ENCODE data around the gene SYNGR1.
"Not testable (repeated sequence)": the region's sequence is repeated elsewhere in the genome, so short reads cannot be mapped to it uniquely, and the experiment has no call there.

The SYNGR1 gene

GRCh38 chr22:39317084-39317774, 32.6 kb upstream of the SYNGR1 start:
- peak; percentile 57 for DNase-seq

GRCh38 chr22:39317775-39318506, 31.9 kb upstream of the SYNGR1 start:
- peak; percentile 58 for DNase-seq

GRCh38 chr22:39318507-39319283, 31.1 kb upstream of the SYNGR1 start:
- DNase-seq: no peak

- DNase-seq: peak; percentile 98
These were observed 30.3 kb upstream of the SYNGR1 start, which contains the start of gene RPL3 for GRCh38 chr22:39319284-39320022. TSS of gene RPL3 (minus strand) at chr22:39319623. CDS start at chr22:39319597, 26 bp downstream.

- DNase-seq: not testable (repeated sequence)
These were observed 29.2 kb upstream of the SYNGR1 start for GRCh38 chr22:39320616-39321029.

- DNase-seq: peak; percentile 68
These were observed 24.3 kb upstream of the SYNGR1 start for GRCh38 chr22:39325392-39325932.

GRCh38 chr22:39327995-39328754, 21.6 kb upstream of the SYNGR1 start:
- no peak for DNase-seq

GRCh38 chr22:39330553-39330952, 19.2 kb upstream of the SYNGR1 start:
- DNase-seq: not testable (repeated sequence)

- no peak for DNase-seq
These were observed 17.2 kb upstream of the SYNGR1 start for GRCh38 chr22:39332441-39333064.

- no peak for DNase-seq
These were observed 13.4 kb upstream of the SYNGR1 start for GRCh38 chr22:39336411-39336810.

- DNase-seq: peak; percentile 74
These were observed 10.0 kb upstream of the SYNGR1 start for GRCh38 chr22:39339775-39340174.

GRCh38 chr22:39341179-39341578, 8.6 kb upstream of the SYNGR1 start:
- DNase-seq: no peak

GRCh38 chr22:39343259-39344045, 6.3 kb upstream of the SYNGR1 start:
- peak; percentile 62 for DNase-seq

- no peak for DNase-seq
These were observed 5.8 kb upstream of the SYNGR1 start for GRCh38 chr22:39344046-39344390.

GRCh38 chr22:39345231-39345630, 4.6 kb upstream of the SYNGR1 start:
- DNase-seq: no peak

GRCh38 chr22:39348909-39349505, 784 bp upstream of the SYNGR1 start:
- DNase-seq: no peak

- peak; percentile 36 for DNase-seq
These were observed 255 bp upstream of the SYNGR1 start for GRCh38 chr22:39349506-39349966.

- DNase-seq: no peak
These were observed 1.2 kb downstream of the SYNGR1 start for GRCh38 chr22:39350757-39351688.

All from EL (cell line).